Neural cell (in vitro differentiated cells): ENCODE measurements around the gene CNTFR. TPM values are rescaled to one million over a fixed set of nuclear protein-coding genes. Genes with fewer than 3 reads are reported as not detected.

Source experiments
- H2AFZ ChIP-seq: fragments of 200-600, 300-800 bp; sonication (generic), shearing (Covaris generic); 2 replicates; pipeline ENCODE4 v1.6.0; 2014; ENCODE audit warnings: low read depth, mild to moderate bottlenecking, antibody characterized with exemption, low read length, moderate library complexity
- H3F3A ChIP-seq: fragments of 200-600 bp; shearing (Covaris generic); 2 replicates; pipeline ENCODE4 v1.6.1; 2016; ENCODE audit warnings: mild to moderate bottlenecking, moderate library complexity, mixed read lengths, antibody characterized with exemption, low read length; ENCODE audit not compliant: insufficient read depth, poor library complexity, severe bottlenecking
- H3K27ac ChIP-seq: fragments of 200-600, 300-800 bp; sonication (generic), shearing (Covaris generic); 2 replicates; pipeline ENCODE4 v1.5.1; 2014; ENCODE audit warnings: mild to moderate bottlenecking, low read length, moderate library complexity
- H3K27me3 ChIP-seq: fragments of 300-800, 200-600 bp; sonication (generic), shearing (Covaris generic); 2 replicates; pipeline ENCODE4 v1.6.0; 2014; ENCODE audit warnings: mild to moderate bottlenecking, low read depth, low read length, moderate library complexity; ENCODE audit not compliant: insufficient read depth
- H3K36me3 ChIP-seq: fragments of 300-800, 200-600 bp; sonication (generic), shearing (Covaris generic); 2 replicates; pipeline ENCODE4 v1.5.1; 2014; ENCODE audit warnings: mild to moderate bottlenecking, antibody characterized with exemption, low read length, moderate library complexity; ENCODE audit not compliant: insufficient read depth
- H3K4me2 ChIP-seq: fragments of 300-800, 200-600 bp; sonication (generic), shearing (Covaris generic); 2 replicates; pipeline ENCODE4 v1.6.0; 2014; ENCODE audit warnings: mild to moderate bottlenecking, low read length
- H3K4me3 ChIP-seq: fragments of 300-800, 200-600 bp; sonication (generic), shearing (Covaris generic); 2 replicates; pipeline ENCODE4 v1.5.1; 2014; ENCODE audit warnings: mild to moderate bottlenecking, low read length, moderate library complexity
- H3K79me2 ChIP-seq: fragments of 200-600 bp; shearing (Covaris generic); replicated peaks from 2 replicates; pipeline ENCODE4 v1.6.0; 2014; ENCODE audit warnings: mild to moderate bottlenecking, low read length, moderate library complexity; ENCODE audit not compliant: insufficient read depth
- H3K9ac ChIP-seq: fragments of 300-800, 200-600 bp; sonication (generic), shearing (Covaris generic); 2 replicates; pipeline ENCODE4 v1.6.1; 2016; ENCODE audit warnings: mild to moderate bottlenecking, low read length, mixed read lengths
- H3K9me2 ChIP-seq: fragments of 200-600 bp; shearing (Covaris generic); 2 replicates; pipeline ENCODE4 v1.6.1; 2016; ENCODE audit warnings: mild to moderate bottlenecking, low read length, mixed read lengths; ENCODE audit not compliant: insufficient read depth
- H3K9me3 ChIP-seq: fragments of 200-600, 300-800 bp; sonication (generic), shearing (Covaris generic); 2 replicates; pipeline ENCODE4 v1.6.1; 2016; ENCODE audit warnings: mild to moderate bottlenecking, mixed run types, low read length, moderate library complexity, mixed read lengths
- H4K20me1 ChIP-seq: fragments of 200-600 bp; shearing (Covaris generic); 2 replicates; pipeline ENCODE4 v1.6.1; 2016; ENCODE audit warnings: mild to moderate bottlenecking, mixed run types; ENCODE audit not compliant: insufficient read depth
- CTCF ChIP-seq: fragments of 450-650 bp; IDR thresholded peaks from 2 replicates; pipeline ENCODE4 v1.5.1; 2014; ENCODE audit warnings: antibody characterized with exemption, mild to moderate bottlenecking, moderate library complexity; ENCODE audit not compliant: poor library complexity, severe bottlenecking
- EP300 ChIP-seq: fragments of 450-650 bp; conservative IDR thresholded peaks from 2 replicates; pipeline ENCODE4 v1.6.1; 2014; ENCODE audit warnings: antibody characterized with exemption, mild to moderate bottlenecking, moderate library complexity; ENCODE audit not compliant: poor library complexity, severe bottlenecking
- EZH2 ChIP-seq: fragments of 200-600, 300-800 bp; shearing (Covaris generic), sonication (generic); IDR thresholded peaks from 2 replicates; pipeline ENCODE4 v1.6.1; 2014; ENCODE audit warnings: antibody characterized with exemption, low read length, borderline replicate concordance, mild to moderate bottlenecking; ENCODE audit not compliant: insufficient read depth, poor library complexity, severe bottlenecking
- MXI1 ChIP-seq: fragments of 450-650 bp; conservative IDR thresholded peaks from 2 replicates; pipeline ENCODE4 v1.6.1; 2014; ENCODE audit warnings: antibody characterized with exemption, mild to moderate bottlenecking; ENCODE audit not compliant: poor library complexity, severe bottlenecking
- POLR2AphosphoS5 ChIP-seq: IDR thresholded peaks from 2 replicates; pipeline ENCODE4 v1.6.1; 2012
- RAD21 ChIP-seq: fragments of 450-650 bp; conservative IDR thresholded peaks from 2 replicates; pipeline ENCODE4 v1.6.1; 2014; ENCODE audit warnings: antibody characterized with exemption, mild to moderate bottlenecking, moderate library complexity
- REST ChIP-seq: IDR thresholded peaks from 2 replicates; pipeline ENCODE4 v1.6.1; 2012; ENCODE audit warnings: borderline replicate concordance
- SMC3 ChIP-seq: fragments of 450-650 bp; conservative IDR thresholded peaks from 2 replicates; pipeline ENCODE4 v1.6.1; 2014; ENCODE audit warnings: antibody characterized with exemption, mild to moderate bottlenecking, moderate library complexity; ENCODE audit not compliant: poor library complexity
- TAF1 ChIP-seq: IDR thresholded peaks from 2 replicates; pipeline ENCODE4 v1.6.1; 2012; ENCODE audit warnings: low read depth
- polyA plus RNA-seq: library from polyadenylated mRNA; depleted of rRNA; stranded (reverse); fragments of >200 nt; gene quantifications from 2 replicates; pipeline ENCODE4 v1.2.3, GENCODE V29; 2014

Gene CNTFR
- polyA plus RNA-seq, 1 donor from 2014 or later = 19.0 TPM

GRCh38 chr9:34623374-34624235, 34.1 kb upstream of the CNTFR start:
- Histone ChIP-seq H3K9ac (no peak overlapping the region), H3K27ac (no peak overlapping the region), H3K4me2 (no peak overlapping the region), H3K9me2 (no peaks in the 10 kb centered on the region), H3K9me3 (no peaks in the 10 kb centered on the region), H3F3A (peaks cover 3% of the 10 kb centered on the region), H4K20me1 (no peaks in the 10 kb centered on the region), H3K79me2 (peaks cover 14% of the 10 kb centered on the region), H3K27me3 (peaks cover 13% of the 10 kb centered on the region), H3K4me3 (no peak overlapping the region), H3K36me3 (no peaks in the 10 kb centered on the region), H2AFZ (no peak overlapping the region)
- TF ChIP-seq REST (no peak), MXI1 (no peak), SMC3 (no peak), RAD21 (no peak), EZH2 (no peak), EP300 (no peak), TAF1 (no peak), POLR2AphosphoS5 (no peak), CTCF (no peak)

DNA sequence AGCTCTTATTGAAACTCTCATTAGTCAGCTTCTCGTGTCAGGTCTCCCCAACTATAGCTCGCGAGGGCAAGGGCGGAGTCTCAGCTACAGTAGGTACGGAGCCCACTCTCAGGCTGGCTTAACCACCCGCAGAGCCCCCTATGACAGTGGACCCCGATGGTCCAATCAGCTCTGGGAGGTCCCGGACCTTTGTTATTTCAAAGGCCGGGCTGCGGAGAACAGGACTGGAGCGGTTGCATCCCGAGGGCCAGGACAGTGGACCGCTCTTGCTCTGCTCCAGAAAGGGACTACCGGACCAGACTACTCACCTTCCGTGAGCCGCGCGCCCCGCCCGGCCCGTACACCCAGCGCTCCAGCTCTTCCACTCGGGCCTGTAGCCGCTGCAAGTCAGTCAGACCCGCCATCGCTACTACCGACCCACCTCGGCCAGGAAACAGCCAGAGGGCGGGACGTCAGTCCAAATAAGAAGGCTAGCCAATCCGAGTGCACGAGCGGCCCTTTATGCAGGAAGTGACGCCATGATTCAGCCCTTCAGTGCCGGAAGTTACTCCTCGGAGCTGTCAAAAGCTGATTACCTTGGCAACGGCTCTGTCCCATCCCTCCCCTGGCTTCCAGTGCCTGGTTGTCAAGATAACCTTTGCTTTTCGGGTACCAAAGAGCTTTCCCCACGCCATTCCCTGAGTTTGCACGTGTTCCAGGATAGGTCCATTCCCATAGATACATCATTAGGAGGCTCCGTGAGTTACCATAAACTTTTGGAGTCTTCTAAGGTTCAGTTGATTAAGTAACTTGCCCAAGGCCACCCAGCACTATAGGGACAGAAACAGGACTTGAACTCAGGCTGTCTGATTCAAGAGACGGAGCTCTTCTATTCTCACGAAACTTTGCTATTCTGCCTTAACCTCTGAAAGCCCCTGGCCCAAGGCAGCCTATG, 30.8 kb upstream of the CNTFR start, which contains the start of gene DCTN3:
TSS of gene DCTN3 (minus strand) at position 435 of the 934 bp plus-strand sequence. CDS start at position 404, 31 bp downstream.
- H3K79me2 ChIP-seq = peaks cover 14% of the 10 kb centered on the region
- peak within 1 kb of the TSS; percentile 89 for H3K27ac ChIP-seq
- H3K9me2 ChIP-seq = no peaks in the 10 kb centered on the region
- TF ChIP-seq SMC3 (peak; percentile 22), CTCF (no peak), MXI1 (peak; percentile 65), TAF1 (peak; percentile 92), EZH2 (no peak), POLR2AphosphoS5 (peak; percentile 98), RAD21 (no peak), EP300 (peak; percentile 66), REST (peak; percentile 85)
- no peaks in the 10 kb centered on the region for H3K9me3 ChIP-seq
- H3F3A ChIP-seq = peaks cover 3% of the 10 kb centered on the region
- H3K4me2 ChIP-seq = peak within 1 kb of the TSS; percentile 63
- no peaks in the 10 kb centered on the region for H3K36me3 ChIP-seq
- peak within 1 kb of the TSS; percentile 93 for H3K4me3 ChIP-seq
- no peaks in the 10 kb centered on the region for H3K27me3 ChIP-seq
- peak within 1 kb of the TSS; percentile 94 for H3K9ac ChIP-seq
- H2AFZ ChIP-seq = peak within 1 kb of the TSS; percentile 81
- no peaks in the 10 kb centered on the region for H4K20me1 ChIP-seq
